NB4 (cell line): ENCODE results near the gene JAML.
"Not testable (repeated sequence)": the region's sequence is repeated elsewhere in the genome, so short reads cannot be mapped to it uniquely, and the experiment has no call there.

ENCODE experiments used
- DNase-seq: peaks from one replicate; pipeline ENCODE4 v3.0.0; 2010; ENCODE audit warnings: low read depth
- H3K4me3 ChIP-seq: one replicate; pipeline ENCODE4 v1.5.1; 2011; ENCODE audit warnings: mild to moderate bottlenecking, low read depth, low read length, moderate library complexity
- CTCF ChIP-seq: IDR thresholded peaks from one replicate; pipeline ENCODE4 v1.5.1; 2012; ENCODE audit warnings: low read depth, low read length
- MAX ChIP-seq: IDR thresholded peaks from 2 replicates; pipeline ENCODE4 v1.6.1; 2011; ENCODE audit warnings: low read depth, low read length
- MYC ChIP-seq: IDR thresholded peaks from 2 replicates; pipeline ENCODE4 v1.6.1; 2011; ENCODE audit warnings: low read depth, low read length
- POLR2A ChIP-seq: IDR thresholded peaks from 2 replicates; pipeline ENCODE4 v1.6.1; 2011; ENCODE audit warnings: mild to moderate bottlenecking; ENCODE audit not compliant: insufficient read length; ENCODE audit errors: extremely low read depth

JAML gene

GRCh38 chr11:118200497-118200896 lies 24.3 kb downstream of the JAML start:
- no peak for TF ChIP-seq POLR2A
- no peak for TF ChIP-seq MYC
- TF ChIP-seq CTCF: no peak
- TF ChIP-seq MAX: no peak
- H3K4me3 ChIP-seq: no peak overlapping the region
- DNase-seq: no peak

GRCh38 chr11:118199135-118199534 lies 25.7 kb downstream of the JAML start:
- no peak overlapping the region for H3K4me3 ChIP-seq
- TF ChIP-seq MYC: no peak
- no peak for TF ChIP-seq CTCF
- TF ChIP-seq POLR2A: no peak
- TF ChIP-seq MAX: no peak
- DNase-seq: no peak

- TF ChIP-seq MAX (0 out of 2 replicates have a peak, but pooled peaks have one; percentile 27), POLR2A (no peak), MYC (no peak), CTCF (peak; percentile 88)
- no peak overlapping the region for H3K4me3 ChIP-seq
- peak; percentile 82 for DNase-seq
These were observed 26.4 kb downstream of the JAML start for GRCh38 chr11:118198370-118198769.

- H3K4me3 ChIP-seq: no peak overlapping the region
- DNase-seq: no peak
- TF ChIP-seq POLR2A (no peak), CTCF (no peak), MAX (no peak), MYC (no peak)
These were observed 29.8 kb downstream of the JAML start for GRCh38 chr11:118194835-118195627.

GRCh38 chr11:118193910-118194566 lies 30.8 kb downstream of the JAML start:
- no peak for DNase-seq
- H3K4me3 ChIP-seq: no peak overlapping the region
- TF ChIP-seq MAX (no peak), CTCF (no peak), POLR2A (no peak), MYC (no peak)

- H3K4me3 ChIP-seq, DNase-seq: not testable (repeated sequence)
These were observed 32.0 kb downstream of the JAML start for GRCh38 chr11:118192817-118193216.

- DNase-seq, H3K4me3 ChIP-seq: not testable (repeated sequence)
These were observed 33.8 kb downstream of the JAML start for GRCh38 chr11:118190942-118191506.
